Right renal pelvis (tissue), 4 donors: ENCODE data around the gene NCDN. TPM values are rescaled to one million over a fixed set of nuclear protein-coding genes. Genes with fewer than 3 reads are reported as not detected.
"Not testable (repeated sequence)": the region's sequence is repeated elsewhere in the genome, so short reads cannot be mapped to it uniquely, and the experiment has no call there.

Experiments
- DNase-seq, 4 donors: peaks; one replicate each; pipeline ENCODE4 v3.0.0-alpha.2; 2013; ENCODE audit warnings: low read depth in 4 of 4, low spot score in 3 of 4, missing footprints in 1 of 4
- polyA plus RNA-seq, 4 donors: library from polyadenylated mRNA; unstranded; fragments of 120-200 nt; gene quantifications; one replicate each; pipeline ENCODE4 v1.2.1, GENCODE V29; 2013; ENCODE audit not compliant: insufficient read length in 4 of 4

The NCDN gene
- polyA plus RNA-seq, 4 donors = 15.7 to 21.6 (median 17.5) TPM

- no peak for DNase-seq
These were observed 11.4 kb downstream of the NCDN start for GRCh38 chr1:35568975-35569395.

- no peak for DNase-seq
These were observed 12.3 kb downstream of the NCDN start for GRCh38 chr1:35569936-35570335.

DNA sequence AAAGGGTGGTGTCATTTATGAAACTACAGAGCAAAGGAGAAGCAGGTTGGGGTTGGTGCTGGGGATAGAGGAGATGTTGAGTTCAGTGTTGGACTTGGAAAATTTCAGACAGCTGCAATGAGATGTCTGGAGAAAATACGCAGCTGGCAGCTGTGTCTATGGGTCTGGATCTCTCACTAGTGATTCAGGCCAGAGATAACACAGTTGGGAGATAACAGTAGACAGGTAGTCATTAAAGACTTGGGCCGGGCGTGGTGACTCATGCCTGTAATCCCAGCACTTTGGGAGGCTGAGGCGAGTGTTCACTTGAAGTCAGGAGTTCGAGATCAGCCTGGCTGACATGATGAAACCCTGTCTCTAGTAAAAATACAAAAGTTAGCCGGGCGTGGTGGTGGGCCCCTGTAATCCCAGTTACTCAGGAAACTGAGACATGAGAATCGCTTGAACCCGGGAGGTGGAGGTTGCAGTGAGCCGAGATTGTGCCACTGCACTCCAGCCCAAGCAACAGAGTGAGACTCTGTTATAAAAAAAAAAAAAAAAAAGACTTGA is 13.1 kb downstream of the NCDN start:
- DNase-seq = no peak

- DNase-seq = no peak
These were observed 13.7 kb downstream of the NCDN start for GRCh38 chr1:35571263-35571662.

GRCh38 chr1:35572296-35572695 is 14.7 kb downstream of the NCDN start:
- DNase-seq = no peak

GRCh38 chr1:35573198-35574124 is 15.9 kb downstream of the NCDN start, which contains the start of gene TFAP2E:
Gene TFAP2E, plus strand, starts transcription at chr1:35573314. Its CDS starts 264 bp downstream, at chr1:35573578.
- no peak for DNase-seq

DNA sequence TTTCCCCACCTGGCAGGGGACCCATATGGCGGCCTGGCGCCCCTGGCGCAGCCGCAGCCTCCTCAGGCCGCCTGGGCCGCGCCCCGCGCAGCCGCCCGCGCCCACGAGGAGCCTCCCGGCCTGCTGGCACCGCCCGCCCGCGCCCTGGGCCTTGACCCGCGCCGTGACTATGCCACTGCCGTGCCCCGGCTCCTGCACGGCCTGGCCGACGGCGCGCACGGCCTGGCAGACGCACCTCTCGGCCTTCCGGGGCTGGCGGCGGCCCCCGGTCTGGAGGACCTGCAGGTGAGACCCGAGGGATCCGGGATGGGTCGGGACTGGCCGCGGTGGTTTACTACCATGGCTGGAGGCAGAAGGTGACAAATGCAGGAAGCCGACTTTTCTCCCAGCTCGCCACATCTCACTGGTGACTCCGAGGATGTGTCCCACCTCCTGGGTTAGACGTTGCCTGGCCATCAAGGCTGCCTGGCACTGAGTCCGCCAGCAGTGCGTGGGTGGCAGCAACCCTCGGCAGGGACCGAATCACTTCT is 16.6 kb downstream of the NCDN start:
- DNase-seq = no peak

- no peak for DNase-seq
These were observed 17.2 kb downstream of the NCDN start for GRCh38 chr1:35574655-35575415.

DNA sequence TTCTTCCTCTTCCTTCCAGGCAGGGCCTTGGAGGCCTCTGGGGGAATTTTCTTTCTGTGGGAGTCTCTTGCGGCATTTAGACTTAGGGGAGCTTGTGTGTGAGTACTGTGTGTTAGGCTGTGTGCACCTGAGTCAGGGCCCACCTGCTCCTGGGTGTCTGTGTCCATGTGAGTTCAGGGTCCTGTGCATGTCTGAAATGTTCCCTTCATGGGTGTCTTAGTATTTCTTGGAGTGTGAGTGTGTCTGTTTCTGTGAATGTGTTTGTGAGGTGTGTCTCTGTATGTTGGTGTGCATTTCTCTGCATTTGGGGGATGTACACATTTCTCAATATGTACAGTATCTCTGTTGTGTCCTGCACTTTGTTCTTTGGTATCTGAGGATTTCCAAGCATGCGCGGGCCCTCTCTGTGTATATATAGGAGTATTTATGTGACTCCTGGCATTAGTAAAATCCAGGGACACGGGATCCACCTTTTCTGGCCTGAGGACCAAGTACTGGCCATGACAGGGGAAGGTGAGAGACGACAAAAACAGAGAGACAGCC is 17.9 kb downstream of the NCDN start:
- DNase-seq = no peak

- DNase-seq = no peak
These were observed 18.6 kb downstream of the NCDN start for GRCh38 chr1:35576061-35576765.

- not testable (repeated sequence) for DNase-seq
These were observed 19.1 kb downstream of the NCDN start for GRCh38 chr1:35576766-35577070.

DNA sequence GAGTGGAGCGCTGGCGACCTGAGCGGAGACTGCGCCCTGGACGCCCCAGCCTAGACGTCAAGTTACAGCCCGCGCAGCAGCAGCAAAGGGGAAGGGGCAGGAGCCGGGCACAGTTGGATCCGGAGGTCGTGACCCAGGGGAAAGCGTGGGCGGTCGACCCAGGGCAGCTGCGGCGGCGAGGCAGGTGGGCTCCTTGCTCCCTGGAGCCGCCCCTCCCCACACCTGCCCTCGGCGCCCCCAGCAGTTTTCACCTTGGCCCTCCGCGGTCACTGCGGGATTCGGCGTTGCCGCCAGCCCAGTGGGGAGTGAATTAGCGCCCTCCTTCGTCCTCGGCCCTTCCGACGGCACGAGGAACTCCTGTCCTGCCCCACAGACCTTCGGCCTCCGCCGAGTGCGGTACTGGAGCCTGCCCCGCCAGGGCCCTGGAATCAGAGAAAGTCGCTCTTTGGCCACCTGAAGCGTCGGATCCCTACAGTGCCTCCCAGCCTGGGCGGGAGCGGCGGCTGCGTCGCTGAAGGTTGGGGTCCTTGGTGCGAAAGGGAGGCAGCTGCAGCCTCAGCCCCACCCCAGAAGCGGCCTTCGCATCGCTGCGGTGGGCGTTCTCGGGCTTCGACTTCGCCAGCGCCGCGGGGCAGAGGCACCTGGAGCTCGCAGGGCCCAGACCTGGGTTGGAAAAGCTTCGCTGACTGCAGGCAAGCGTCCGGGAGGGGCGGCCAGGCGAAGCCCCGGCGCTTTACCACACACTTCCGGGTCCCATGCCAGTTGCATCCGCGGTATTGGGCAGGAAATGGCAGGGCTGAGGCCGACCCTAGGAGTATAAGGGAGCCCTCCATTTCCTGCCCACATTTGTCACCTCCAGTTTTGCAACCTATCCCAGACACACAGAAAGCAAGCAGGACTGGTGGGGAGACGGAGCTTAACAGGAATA is 19.7 kb downstream of the NCDN start:
- no peak for DNase-seq

DNA sequence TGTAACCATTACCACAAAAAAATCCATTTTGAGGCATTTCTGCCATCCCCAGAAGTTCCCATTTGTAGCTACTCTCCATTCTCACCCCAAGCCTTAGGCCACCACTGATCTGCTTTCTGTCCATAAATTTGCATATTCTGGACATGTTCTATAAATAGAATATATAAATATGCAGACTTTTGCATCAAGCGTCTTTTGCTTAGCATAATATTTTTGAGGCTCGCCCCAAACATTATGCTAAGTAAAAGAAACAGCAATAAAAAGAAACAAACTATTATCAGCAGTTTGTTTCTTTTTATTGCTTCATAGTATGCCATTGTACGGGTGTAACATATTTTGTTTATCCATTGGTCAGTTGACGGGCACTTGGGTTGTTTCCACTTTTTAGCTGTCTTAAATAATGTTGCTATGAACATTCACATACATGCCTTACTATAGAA is 23.4 kb downstream of the NCDN start:
- DNase-seq = no peak

DNA sequence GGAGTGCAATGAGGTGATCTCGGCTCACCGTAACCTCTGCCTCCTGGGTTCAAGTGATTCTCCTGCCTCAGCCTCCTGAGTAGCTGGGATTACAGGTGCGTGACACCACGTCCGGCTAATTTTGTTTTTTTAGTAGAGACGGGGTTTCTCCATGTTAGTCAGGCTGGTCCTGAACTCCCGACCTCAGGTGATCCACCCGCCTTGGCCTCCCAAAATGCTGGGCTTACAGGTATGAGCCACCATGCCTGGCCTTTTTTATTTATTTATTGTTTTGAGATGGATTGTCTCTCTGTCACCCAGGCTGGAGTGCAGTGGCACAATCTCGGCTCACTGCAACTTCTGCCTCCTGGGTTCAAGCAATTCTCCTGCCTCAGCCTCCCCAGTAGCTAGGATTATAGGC is 24.0 kb downstream of the NCDN start:
- DNase-seq = not testable (repeated sequence)

- DNase-seq = no peak
These were observed 27.7 kb downstream of the NCDN start for GRCh38 chr1:35585281-35585680.

DNA sequence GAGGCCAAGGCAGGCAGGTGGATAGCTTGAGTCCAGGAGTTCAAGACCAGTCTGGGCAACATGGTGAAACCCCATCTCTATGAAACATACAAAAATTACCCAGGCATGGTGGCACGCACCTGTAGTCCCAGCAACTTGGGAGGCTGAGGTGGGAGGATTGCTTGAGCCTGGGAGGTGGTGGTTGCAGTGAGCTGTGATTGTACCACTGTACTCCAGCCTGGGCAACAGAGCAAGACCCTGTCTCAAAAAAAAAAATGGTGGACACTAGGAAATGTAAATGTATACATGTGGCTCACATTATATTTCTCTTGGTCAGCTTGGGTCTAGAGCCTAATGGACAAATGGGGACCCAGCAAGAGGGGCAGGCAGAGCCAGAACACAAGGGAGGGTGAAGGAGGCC is 28.2 kb downstream of the NCDN start:
- DNase-seq = not testable (repeated sequence)

- no peak for DNase-seq
These were observed 29.2 kb downstream of the NCDN start for GRCh38 chr1:35586808-35587207.

DNA sequence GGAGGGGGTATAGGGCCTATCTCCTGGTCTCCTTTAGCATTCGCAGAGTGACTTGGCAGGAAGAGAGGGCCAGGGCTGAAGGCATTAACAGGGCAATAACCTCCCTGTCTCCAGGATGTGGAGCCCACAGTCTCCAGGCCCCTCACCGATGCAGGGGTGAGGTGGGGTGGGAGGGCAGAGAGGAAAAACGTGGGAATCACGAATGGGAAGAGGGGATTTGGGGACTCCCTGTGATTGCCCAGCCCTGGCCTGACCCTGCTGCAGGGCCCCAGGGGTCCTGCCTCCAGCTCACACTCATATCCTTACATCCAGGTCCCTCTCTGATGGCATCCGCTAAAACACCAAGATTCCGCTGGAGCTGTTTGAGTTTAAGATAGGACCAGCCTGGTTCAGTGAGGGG is 30.1 kb downstream of the NCDN start:
- no peak for DNase-seq
